Lower leg skin (tissue), 3 donors: ENCODE data around the gene PDZD8.

ENCODE experiments used
- POLR2A ChIP-seq, 2 donors: fragments of 450-650 bp; IDR thresholded peaks; one replicate each; pipeline ENCODE4 v1.6.1; 2016 to 2017; ENCODE audit warnings: antibody characterized with exemption in 2 of 2, mild to moderate bottlenecking in 1 of 2, moderate library complexity in 1 of 2
- TF ChIP-seq, protein P1 (sequence below), 3 donors: fragments of 450-650 bp; IDR thresholded peaks; one replicate each; pipeline ENCODE4 v1.5.1; 2016; ENCODE audit warnings: antibody characterized with exemption in 3 of 3, mild to moderate bottlenecking in 3 of 3, moderate library complexity in 2 of 3

DNA sequence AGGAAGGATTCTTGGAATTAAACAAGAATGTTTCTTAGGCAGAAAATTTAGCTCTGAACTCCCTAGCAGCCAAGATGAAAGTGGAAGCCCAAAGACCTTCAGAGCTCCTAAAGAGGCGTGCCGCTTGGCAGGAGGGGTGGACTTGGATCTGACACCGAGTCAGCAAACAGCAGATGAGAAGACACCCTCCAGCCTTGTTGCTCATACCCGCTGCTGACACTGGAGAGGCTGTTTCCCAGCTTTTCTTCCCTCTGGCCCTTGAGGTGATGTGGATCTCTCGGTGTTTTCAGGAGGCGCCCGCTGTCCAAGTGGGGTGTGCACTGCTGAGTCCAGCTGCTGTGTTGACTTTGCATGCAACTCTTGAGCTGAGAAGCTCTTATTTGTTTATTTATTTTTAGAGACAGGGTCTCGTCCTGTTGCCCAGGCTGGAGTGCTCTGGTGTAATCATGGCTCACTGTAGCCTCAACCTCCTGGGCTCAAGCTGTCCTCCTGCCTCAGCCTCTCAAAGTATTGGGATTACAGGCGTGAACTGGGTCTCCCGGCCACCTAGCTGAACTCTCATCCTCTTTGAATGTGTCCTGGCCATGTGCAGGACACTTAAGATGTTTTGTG, 112.8 kb downstream of the PDZD8 start:
- TF ChIP-seq, protein P1, sequence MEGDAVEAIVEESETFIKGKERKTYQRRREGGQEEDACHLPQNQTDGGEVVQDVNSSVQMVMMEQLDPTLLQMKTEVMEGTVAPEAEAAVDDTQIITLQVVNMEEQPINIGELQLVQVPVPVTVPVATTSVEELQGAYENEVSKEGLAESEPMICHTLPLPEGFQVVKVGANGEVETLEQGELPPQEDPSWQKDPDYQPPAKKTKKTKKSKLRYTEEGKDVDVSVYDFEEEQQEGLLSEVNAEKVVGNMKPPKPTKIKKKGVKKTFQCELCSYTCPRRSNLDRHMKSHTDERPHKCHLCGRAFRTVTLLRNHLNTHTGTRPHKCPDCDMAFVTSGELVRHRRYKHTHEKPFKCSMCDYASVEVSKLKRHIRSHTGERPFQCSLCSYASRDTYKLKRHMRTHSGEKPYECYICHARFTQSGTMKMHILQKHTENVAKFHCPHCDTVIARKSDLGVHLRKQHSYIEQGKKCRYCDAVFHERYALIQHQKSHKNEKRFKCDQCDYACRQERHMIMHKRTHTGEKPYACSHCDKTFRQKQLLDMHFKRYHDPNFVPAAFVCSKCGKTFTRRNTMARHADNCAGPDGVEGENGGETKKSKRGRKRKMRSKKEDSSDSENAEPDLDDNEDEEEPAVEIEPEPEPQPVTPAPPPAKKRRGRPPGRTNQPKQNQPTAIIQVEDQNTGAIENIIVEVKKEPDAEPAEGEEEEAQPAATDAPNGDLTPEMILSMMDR (IDR thresholded peaks at IDR 0.05) = no peak
- TF ChIP-seq POLR2A (IDR thresholded peaks at IDR 0.05) = no peak
